ENCODE results near the gene RBM33.
"Not testable (repeated sequence)": the region's sequence is repeated elsewhere in the genome, so short reads cannot be mapped to it uniquely, and the experiment has no call there.

The RBM33 gene

GRCh38 chr7:155644178-155644970 lies at the start of gene RBM33:
TSS of gene RBM33 (plus strand) at chr7:155644661. CDS start at chr7:155644877, 216 bp downstream.
- peak; percentile 89 for DNase-seq (ENCODE audit: low spot score)

- DNase-seq (ENCODE audit: low spot score): no peak
Measured at GRCh38 chr7:155594961-155595366, 49.5 kb upstream of the RBM33 start.

- DNase-seq (ENCODE audit: low spot score): no peak
Measured at GRCh38 chr7:155597753-155598140, 46.7 kb upstream of the RBM33 start.

- DNase-seq (ENCODE audit: low spot score): peak; percentile 84
Measured at GRCh38 chr7:155598810-155599210, 45.7 kb upstream of the RBM33 start.

GRCh38 chr7:155602156-155602555 lies 42.3 kb upstream of the RBM33 start:
- no peak for DNase-seq (ENCODE audit: low spot score)

GRCh38 chr7:155602750-155603149 lies 41.7 kb upstream of the RBM33 start:
- no peak for DNase-seq (ENCODE audit: low spot score)

GRCh38 chr7:155603205-155603857 lies 41.1 kb upstream of the RBM33 start:
- no peak for DNase-seq (ENCODE audit: low spot score)

- DNase-seq (ENCODE audit: low spot score): no peak
Measured at GRCh38 chr7:155603858-155604503, 40.5 kb upstream of the RBM33 start.

- DNase-seq (ENCODE audit: low spot score): no peak
Measured at GRCh38 chr7:155604504-155604997, 39.9 kb upstream of the RBM33 start.

- DNase-seq (ENCODE audit: low spot score): no peak
Measured at GRCh38 chr7:155609185-155609584, 35.3 kb upstream of the RBM33 start.

- no peak for DNase-seq (ENCODE audit: low spot score)
Measured at GRCh38 chr7:155610633-155611193, 33.7 kb upstream of the RBM33 start.

- no peak for DNase-seq (ENCODE audit: low spot score)
Measured at GRCh38 chr7:155611808-155612447, 32.5 kb upstream of the RBM33 start.

- no peak for DNase-seq (ENCODE audit: low spot score)
Measured at GRCh38 chr7:155612658-155613057, 31.8 kb upstream of the RBM33 start.

- not testable (repeated sequence) for DNase-seq (ENCODE audit: low spot score)
Measured at GRCh38 chr7:155615085-155615484, 29.4 kb upstream of the RBM33 start.

- no peak for DNase-seq (ENCODE audit: low spot score)
Measured at GRCh38 chr7:155618708-155619633, 25.5 kb upstream of the RBM33 start.

- no peak for DNase-seq (ENCODE audit: low spot score)
Measured at GRCh38 chr7:155619634-155620271, 24.7 kb upstream of the RBM33 start.

GRCh38 chr7:155620497-155620896 lies 24.0 kb upstream of the RBM33 start:
- DNase-seq (ENCODE audit: low spot score): no peak

- DNase-seq (ENCODE audit: low spot score): no peak
Measured at GRCh38 chr7:155621418-155621980, 23.0 kb upstream of the RBM33 start.

- DNase-seq (ENCODE audit: low spot score): no peak
Measured at GRCh38 chr7:155624412-155624811, 20.0 kb upstream of the RBM33 start.

GRCh38 chr7:155625557-155625956 lies 18.9 kb upstream of the RBM33 start:
- no peak for DNase-seq (ENCODE audit: low spot score)

Measured in ecto neural progenitor cell (in vitro differentiated cells).